OCI-LY7 (cell line): ENCODE measurements around the gene ARHGAP9. TPM values are rescaled to one million over a fixed set of nuclear protein-coding genes. Genes with fewer than 3 reads are reported as not detected.

Experiments used
- BruUV-seq: library from RNA; stranded (reverse); fragments of 400-500 nt; replicated peaks from 2 replicates; lab custom pipeline; 2021; lab: Mats Ljungman, UMichigan
- CTCF ChIA-PET: fragments of 300-600 bp; sonication (Branson Sonifier 250); formaldehyde crosslinking; loops from one replicate; lab custom pipeline; 2022; ENCODE audit warnings: antibody characterized with exemption; ENCODE audit not compliant: unreplicated experiment; lab: Charles Lee
- POLR2A ChIA-PET: fragments of 300-600 bp; sonication (Branson Sonifier 250); formaldehyde crosslinking; loops from one replicate; lab custom pipeline; 2022; ENCODE audit warnings: antibody characterized with exemption; lab: Charles Lee
- DNase-seq: peaks from one replicate; pipeline ENCODE4 v3.0.0-alpha.2; 2015; ENCODE audit warnings: low spot score
- H2AFZ ChIP-seq: fragments of 200-600 bp; sonication (generic), shearing (Covaris generic); 2 replicates; pipeline ENCODE4 v1.6.1; 2014; ENCODE audit warnings: mild to moderate bottlenecking, antibody characterized with exemption, low read length, moderate library complexity
- H3K27ac ChIP-seq: fragments of 200-600 bp; sonication (generic); 2 replicates; pipeline ENCODE4 v1.5.1; 2014; ENCODE audit warnings: mixed run types, low read depth, mild to moderate bottlenecking, moderate library complexity, low read length, inconsistent platforms; ENCODE audit not compliant: poor library complexity, severe bottlenecking
- H3K36me3 ChIP-seq: fragments of 200-600 bp; sonication (generic); 2 replicates; pipeline ENCODE4 v1.6.1; 2014; ENCODE audit warnings: mild to moderate bottlenecking, antibody characterized with exemption, low read length, moderate library complexity, mixed read lengths; ENCODE audit not compliant: insufficient read depth
- H3K4me1 ChIP-seq: fragments of 200-600 bp; sonication (generic); 2 replicates; pipeline ENCODE4 v1.5.1; 2014; ENCODE audit warnings: mild to moderate bottlenecking, low read length; ENCODE audit not compliant: insufficient read depth, poor library complexity, severe bottlenecking
- H3K4me2 ChIP-seq: fragments of 200-600 bp; sonication (generic); 2 replicates; pipeline ENCODE4 v1.6.1; 2014; ENCODE audit warnings: mild to moderate bottlenecking, low read length
- H3K4me3 ChIP-seq: fragments of 200-600 bp; sonication (generic); 2 replicates; pipeline ENCODE4 v1.5.1; 2014; ENCODE audit warnings: mild to moderate bottlenecking, low read depth, low read length; ENCODE audit not compliant: poor library complexity, severe bottlenecking
- H3K79me2 ChIP-seq: fragments of 200-600 bp; sonication (generic); 2 replicates; pipeline ENCODE4 v1.6.1; 2016; ENCODE audit warnings: low read depth, mild to moderate bottlenecking, low read length, moderate library complexity, mixed read lengths; ENCODE audit not compliant: insufficient read depth
- H3K9me2 ChIP-seq: fragments of 200-600 bp; sonication (generic); 2 replicates; pipeline ENCODE4 v1.6.1; 2016; ENCODE audit warnings: mild to moderate bottlenecking, low read length, mixed read lengths; ENCODE audit not compliant: insufficient read depth
- H3K9me3 ChIP-seq: fragments of 200-600 bp; sonication (generic); 2 replicates; pipeline ENCODE4 v1.6.1; 2014; ENCODE audit warnings: mild to moderate bottlenecking, mixed run types, low read length, mixed read lengths
- H4K20me1 ChIP-seq: fragments of 200-600 bp; sonication (generic); 2 replicates; pipeline ENCODE4 v1.6.1; 2014; ENCODE audit warnings: mild to moderate bottlenecking, antibody characterized with exemption, low read length, moderate library complexity, mixed read lengths; ENCODE audit not compliant: insufficient read depth
- CTCF ChIP-seq: fragments of 200-600 bp; sonication (generic); conservative IDR thresholded peaks from 2 replicates; pipeline ENCODE4 v1.5.1; 2014; ENCODE audit warnings: mild to moderate bottlenecking, antibody characterized with exemption, low read length, moderate library complexity, mixed read lengths
- EZH2phosphoT487 ChIP-seq: fragments of 200-600 bp; sonication (generic); IDR thresholded peaks from 2 replicates; pipeline ENCODE4 v1.6.1; 2018; ENCODE audit warnings: low read depth, borderline replicate concordance, mild to moderate bottlenecking, mixed run types, antibody characterized with exemption, low read length, moderate library complexity, mixed read lengths
- intact Hi-C: fragments of 100-400 bp; cut with micrococcal nuclease; formaldehyde crosslinking; loops from one replicate; pipeline ENCODE4 v1.10.0; 2022; ENCODE audit not compliant: unreplicated experiment
- total RNA-seq, 2 experiments: library from RNA; depleted of rRNA in 1 of 2; stranded (reverse); fragments of >200 nt in 1 of 2; shearing (Covaris generic) in 1 of 2; gene quantifications; 2 replicates each; pipeline ENCODE4 v1.2.3, GENCODE V29; 2014 to 2022

The ARHGAP9 gene
- total RNA-seq, 2 experiments from 2014 or later: 66.2 to 111 TPM

GRCh38 chr12:57481671-57482070 lies 2.0 kb upstream of the ARHGAP9 start:
- Histone ChIP-seq H3K79me2 (peaks cover 7% of the 10 kb centered on the region; the same call in 1 of the 2 replicates), H4K20me1 (no peaks in the 10 kb centered on the region), H3K4me3 (no peak overlapping the region), H2AFZ (no peak overlapping the region), H3K27ac (peak overlapping the region; percentile 10), H3K9me2 (no peaks in the 10 kb centered on the region), H3K9me3 (no peaks in the 10 kb centered on the region), H3K36me3 (no peaks in the 10 kb centered on the region), H3K4me1 (peaks cover 56% of the 10 kb centered on the region), H3K4me2 (no peak overlapping the region)
- TF ChIP-seq CTCF (no peak), EZH2phosphoT487 (no peak)
- DNase-seq: no peak
- no TSS peak for BruUV-seq
- intact Hi-C loops: no loop called here
- POLR2A ChIA-PET: no interaction called here
- CTCF ChIA-PET: no interaction called here

- peaks cover 68% of the 10 kb centered on the region for H3K4me1 ChIP-seq
- TF ChIP-seq CTCF (0 out of 2 replicates have a peak, but pooled peaks have one; percentile 24), EZH2phosphoT487 (no peak)
- H3K27ac ChIP-seq: peak overlapping the region; percentile 91
- H4K20me1 ChIP-seq: no peaks in the 10 kb centered on the region
- H3K9me3 ChIP-seq: no peaks in the 10 kb centered on the region
- BruUV-seq: no TSS peak
- peak; percentile 49 for DNase-seq
- H3K9me2 ChIP-seq: no peaks in the 10 kb centered on the region
- no peak overlapping the region; the same call in 1 of the 2 replicates for H2AFZ ChIP-seq
- peaks cover 12% of the 10 kb centered on the region; the same call in 1 of the 2 replicates for H3K79me2 ChIP-seq
- intact Hi-C loops: loop anchor here (1.0 to 5.0 kb wide), 2 partner anchors 20 to 263 kb away; partner anchors contain the start of gene GLI1
- H3K4me2 ChIP-seq: peak overlapping the region; percentile 97
- ChIA-PET POLR2A (interaction anchor here (0.7 to 1.7 kb wide), 3 partner anchors 14 to 24 kb away, joined by 4 to 10 read pairs (median 4); partner anchors contain the start of genes GLI1 and INHBE), CTCF (interaction anchor here (0.6 to 1.7 kb wide), 2 partner anchors 20 to 400 kb away, joined by 3 to 6 read pairs; no protein-coding TSS in a partner anchor)
- peak overlapping the region; percentile 76 for H3K4me3 ChIP-seq
- H3K36me3 ChIP-seq: peaks cover 16% of the 10 kb centered on the region; the same call in 1 of the 2 replicates
Measured at GRCh38 chr12:57479043-57479375, 657 bp downstream of the ARHGAP9 start.
